HCT116 (cell line): ENCODE measurements around the gene FAM227B.
"Not testable (repeated sequence)": the region's sequence is repeated elsewhere in the genome, so short reads cannot be mapped to it uniquely, and the experiment has no call there.

ENCODE experiments used
- EGR1 ChIP-seq: IDR thresholded peaks from 2 replicates; pipeline ENCODE4 v1.6.1; 2012; ENCODE audit warnings: low read depth
- POLR2AphosphoS5 ChIP-seq: IDR thresholded peaks from 2 replicates; pipeline ENCODE4 v1.6.1; 2011; ENCODE audit warnings: mild to moderate bottlenecking, low read depth, low read length, moderate library complexity
- TF ChIP-seq, protein P1 (sequence below), 3 experiments: fragments of 200-600 bp in 1 of 3; sonication (generic) in 1 of 3; IDR thresholded peaks in 2 of 3; conservative IDR thresholded peaks in 1 of 3; 2 replicates each; pipeline ENCODE4 v1.5.1; 2012 to 2017; ENCODE audit warnings: low read depth in 2 of 3, low read length in 2 of 3, antibody characterized with exemption in 1 of 3, borderline replicate concordance in 1 of 3, control low read depth in 1 of 3, mild to moderate bottlenecking in 1 of 3, mixed read lengths in 1 of 3, mixed run types in 1 of 3, moderate library complexity in 1 of 3; ENCODE audit not compliant: insufficient read depth in 1 of 3

DNA sequence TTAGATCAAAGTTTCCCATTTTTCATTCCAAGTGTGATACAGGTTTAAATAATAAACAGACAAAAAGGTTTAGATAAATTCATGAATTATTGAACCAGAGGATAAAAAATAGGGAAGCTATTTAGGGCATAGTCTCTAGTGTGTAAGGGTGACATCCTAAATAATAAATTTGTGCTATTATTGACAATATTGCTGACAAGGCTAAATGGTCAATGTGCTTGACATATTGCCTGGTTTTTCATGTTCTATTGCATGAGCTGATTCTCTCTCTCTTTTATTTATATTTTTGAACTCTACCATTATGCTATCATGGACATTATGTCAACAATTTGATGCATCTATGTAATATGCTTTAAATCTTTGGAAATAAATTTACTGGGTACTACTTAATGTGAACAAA lies 141.6 kb downstream of the FAM227B start:
- TF ChIP-seq POLR2AphosphoS5, EGR1: not testable (repeated sequence)
- TF ChIP-seq, protein P1, sequence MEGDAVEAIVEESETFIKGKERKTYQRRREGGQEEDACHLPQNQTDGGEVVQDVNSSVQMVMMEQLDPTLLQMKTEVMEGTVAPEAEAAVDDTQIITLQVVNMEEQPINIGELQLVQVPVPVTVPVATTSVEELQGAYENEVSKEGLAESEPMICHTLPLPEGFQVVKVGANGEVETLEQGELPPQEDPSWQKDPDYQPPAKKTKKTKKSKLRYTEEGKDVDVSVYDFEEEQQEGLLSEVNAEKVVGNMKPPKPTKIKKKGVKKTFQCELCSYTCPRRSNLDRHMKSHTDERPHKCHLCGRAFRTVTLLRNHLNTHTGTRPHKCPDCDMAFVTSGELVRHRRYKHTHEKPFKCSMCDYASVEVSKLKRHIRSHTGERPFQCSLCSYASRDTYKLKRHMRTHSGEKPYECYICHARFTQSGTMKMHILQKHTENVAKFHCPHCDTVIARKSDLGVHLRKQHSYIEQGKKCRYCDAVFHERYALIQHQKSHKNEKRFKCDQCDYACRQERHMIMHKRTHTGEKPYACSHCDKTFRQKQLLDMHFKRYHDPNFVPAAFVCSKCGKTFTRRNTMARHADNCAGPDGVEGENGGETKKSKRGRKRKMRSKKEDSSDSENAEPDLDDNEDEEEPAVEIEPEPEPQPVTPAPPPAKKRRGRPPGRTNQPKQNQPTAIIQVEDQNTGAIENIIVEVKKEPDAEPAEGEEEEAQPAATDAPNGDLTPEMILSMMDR (IDR thresholded peaks at IDR 0.05 in 2 of 3, conservative IDR thresholded peaks at IDR 0.05 in 1 of 3; ENCODE audit: borderline replicate concordance in 1 of 3, insufficient read depth in 1 of 3, low read depth in 2 of 3, low read length in 2 of 3), result not testable (repeated sequence)
